KBM-7 (cell line): ENCODE measurements around the gene CEP164.
"Not testable (repeated sequence)": the region's sequence is repeated elsewhere in the genome, so short reads cannot be mapped to it uniquely, and the experiment has no call there.

Source experiments
- DNase-seq: peaks from one replicate; pipeline ENCODE4 v3.0.0-alpha.2; 2015
- in situ Hi-C: fragments of 300-500 bp; cut with MboI; formaldehyde crosslinking; loops from 2 replicates; pipeline ENCODE4 v1.14.3; 2020; ENCODE audit warnings: low sequenced_read_pairs, low pct_unique_long_range_greater_than_20kb, mixed read lengths

The CEP164 gene

DNA sequence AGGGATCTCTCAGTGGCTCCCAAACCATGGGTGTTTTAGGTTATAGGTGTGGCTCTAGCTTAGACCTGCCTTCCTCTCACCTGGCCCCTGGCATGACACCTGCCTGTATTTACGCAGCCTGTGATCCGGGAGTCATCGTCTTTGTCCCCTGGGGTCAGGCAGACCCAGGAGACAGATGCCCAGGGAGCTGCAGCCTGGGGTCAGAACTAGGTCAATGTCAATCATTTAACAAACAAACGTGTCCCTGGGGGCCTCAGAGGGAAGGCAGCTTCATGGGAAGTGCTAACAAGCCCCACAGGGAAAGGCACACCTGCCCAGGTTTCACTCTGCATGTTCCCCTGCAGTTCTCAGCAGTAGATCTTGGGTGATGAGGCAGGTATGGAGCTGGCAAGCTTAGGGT lies 24.6 kb upstream of the CEP164 start:
- no peak for DNase-seq
- in situ Hi-C loops, result no loop called here

DNA sequence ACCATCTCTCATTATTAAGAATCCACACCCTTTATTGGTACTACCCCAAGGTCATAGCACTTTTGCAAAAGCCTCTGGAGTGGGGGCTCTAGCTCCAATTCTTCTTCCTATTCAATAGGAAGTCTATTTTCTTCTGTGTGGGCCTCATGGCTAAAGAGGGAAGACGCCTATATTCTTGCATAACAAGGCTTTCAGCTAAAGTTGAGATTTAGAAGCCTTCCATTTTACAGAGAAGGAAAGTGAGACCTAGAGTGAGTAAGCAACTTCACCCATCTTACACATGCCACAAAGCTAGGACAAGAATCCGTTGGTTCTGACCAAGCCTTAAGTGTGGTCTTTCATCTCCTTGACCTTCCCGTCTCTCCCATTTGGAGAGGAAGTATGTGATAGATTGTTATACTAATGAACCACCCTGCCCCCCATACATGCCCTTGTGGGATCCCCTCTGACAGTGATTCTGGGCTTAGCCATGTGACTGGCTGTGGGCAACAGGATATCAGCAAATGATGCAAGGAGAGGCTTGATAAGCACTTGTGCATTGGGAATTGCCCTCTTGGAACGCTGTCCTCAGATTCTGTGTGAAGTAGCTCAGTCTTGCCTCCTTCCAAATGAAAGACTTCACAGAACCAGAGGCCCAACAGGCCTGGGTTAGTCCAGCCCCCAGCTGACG lies 23.9 kb upstream of the CEP164 start:
- in situ Hi-C loops, result no loop called here
- no peak for DNase-seq

DNA sequence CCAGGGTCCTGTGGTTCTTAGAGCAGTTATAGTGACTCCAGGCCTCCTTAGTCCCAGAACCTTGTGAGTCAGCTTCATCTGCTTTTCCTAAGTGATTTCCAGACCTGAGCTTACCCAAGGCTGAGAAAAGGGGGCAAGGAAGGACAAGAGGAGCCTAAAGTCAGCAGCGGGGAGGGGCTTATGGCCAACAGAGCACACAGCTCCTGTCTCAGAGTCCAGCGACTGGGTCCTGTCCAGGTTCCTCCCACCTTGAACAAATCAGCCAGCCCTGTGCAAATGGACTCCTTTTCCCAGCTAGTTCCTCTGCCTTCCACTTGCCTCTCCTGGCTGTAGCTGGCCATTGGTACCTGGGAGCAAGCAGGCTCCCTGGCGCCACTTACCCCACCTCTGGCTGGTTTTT lies 22.5 kb upstream of the CEP164 start:
- in situ Hi-C loops, result no loop called here
- DNase-seq, result no peak

DNA sequence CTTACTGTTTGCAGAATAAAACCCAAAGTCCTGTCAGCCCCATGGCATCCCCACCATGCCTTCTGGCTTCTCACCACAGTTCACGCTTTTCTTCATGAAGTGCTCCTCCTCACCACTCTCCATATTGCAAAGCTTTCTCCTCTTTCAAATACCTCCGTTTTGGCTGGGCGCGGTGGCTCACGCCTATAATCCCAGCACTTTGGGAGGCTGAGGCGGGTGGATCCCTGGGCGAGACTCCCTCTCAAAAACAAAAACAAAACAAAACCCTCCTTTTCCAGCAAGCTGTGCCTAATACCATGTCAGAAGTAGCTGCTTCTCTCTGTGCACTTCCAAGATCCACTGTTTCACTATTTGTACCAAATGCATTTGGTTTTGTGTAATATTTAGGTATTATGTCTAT lies 18.3 kb upstream of the CEP164 start:
- in situ Hi-C loops, result no loop called here
- DNase-seq, result no peak

DNA sequence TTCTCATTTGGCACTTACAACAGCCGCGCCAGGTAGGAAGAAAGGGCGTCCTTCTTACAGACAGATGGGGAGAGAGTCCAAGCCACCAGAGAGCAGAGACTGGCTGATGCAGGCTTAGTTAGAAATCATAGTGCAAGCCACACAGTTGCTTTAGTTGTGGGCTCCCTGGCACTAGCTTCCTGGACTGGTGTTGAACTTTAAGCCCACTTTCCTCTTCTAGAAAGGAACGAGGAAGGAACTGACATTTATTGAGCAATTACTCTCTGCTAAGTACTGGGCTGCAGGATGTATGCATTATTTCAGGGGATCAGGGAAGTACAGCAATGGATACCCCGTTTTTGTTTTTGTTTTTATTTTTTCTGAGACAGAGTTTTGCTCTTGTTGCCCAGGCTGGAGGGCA lies 14.6 kb upstream of the CEP164 start:
- in situ Hi-C loops, result no loop called here
- peak; percentile 31 for DNase-seq

DNA sequence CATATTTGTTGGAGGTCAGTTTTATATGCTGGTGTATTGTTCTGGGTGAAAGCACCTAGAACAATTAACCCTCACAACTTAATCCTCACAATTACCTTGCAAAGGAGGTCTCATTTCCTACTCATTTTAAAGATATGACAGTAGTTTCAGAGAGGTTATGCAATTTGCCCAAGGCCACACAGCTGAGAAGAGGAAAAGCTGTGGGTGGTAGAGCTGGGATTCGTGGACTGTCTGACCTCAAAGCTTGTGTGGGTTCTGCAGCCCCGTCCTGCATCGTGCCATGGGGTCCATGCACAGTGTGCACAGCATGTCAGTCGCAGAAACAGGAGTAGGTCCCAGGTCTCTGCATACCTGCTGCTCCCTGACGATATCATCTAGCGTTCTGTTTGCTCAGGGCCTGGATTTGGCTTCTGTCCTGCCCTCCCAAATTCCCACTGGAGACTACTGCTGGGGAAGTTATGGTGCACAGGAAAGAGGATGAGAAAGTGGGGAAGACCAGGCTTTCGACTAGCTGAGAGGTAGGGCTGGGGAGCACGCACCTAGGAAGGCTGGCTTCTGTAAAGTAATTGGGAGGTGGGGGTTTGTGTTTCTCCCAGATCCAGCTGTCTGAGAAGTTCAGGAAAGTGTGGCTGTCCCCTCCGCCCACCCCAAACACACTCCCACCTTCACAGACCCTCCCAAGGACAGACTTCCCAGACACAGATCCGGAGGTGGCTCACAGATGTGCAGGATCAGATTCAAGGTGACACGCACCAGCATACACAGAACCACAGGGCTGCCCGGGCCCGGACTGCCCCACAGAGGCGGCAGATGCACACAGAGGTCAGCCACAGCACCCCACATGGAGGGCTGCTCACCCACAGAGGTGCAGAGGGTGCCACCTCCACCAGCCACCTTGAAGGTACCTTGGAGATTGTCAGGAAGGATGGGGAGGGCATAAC lies 13.6 kb upstream of the CEP164 start:
- no peak for DNase-seq

DNA sequence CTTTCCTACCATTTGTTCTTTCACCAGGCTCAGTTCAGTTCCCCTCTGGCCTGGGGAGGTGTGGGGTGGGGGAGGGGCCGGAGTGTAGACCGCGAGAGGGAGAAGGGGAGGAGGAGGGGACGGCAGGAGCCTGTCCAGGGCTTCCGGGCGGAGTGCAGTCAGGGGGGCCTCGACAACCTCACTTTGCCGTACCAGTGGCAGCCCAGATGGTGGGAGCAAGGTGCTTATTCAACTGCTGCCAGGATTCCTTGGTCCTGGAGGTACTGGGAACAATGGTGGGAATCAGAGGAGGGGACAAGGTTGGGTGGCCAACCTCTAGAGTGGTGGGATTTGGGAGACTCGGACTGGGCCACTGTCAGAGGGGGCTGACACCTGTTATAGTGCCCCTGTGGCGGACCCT lies 12.8 kb upstream of the CEP164 start:
- DNase-seq, result peak; percentile 62
- in situ Hi-C loops, result no loop called here

More for the DNA sequence above, 13.6 kb upstream of the CEP164 start:
- in situ Hi-C loops, result no loop called here

DNA sequence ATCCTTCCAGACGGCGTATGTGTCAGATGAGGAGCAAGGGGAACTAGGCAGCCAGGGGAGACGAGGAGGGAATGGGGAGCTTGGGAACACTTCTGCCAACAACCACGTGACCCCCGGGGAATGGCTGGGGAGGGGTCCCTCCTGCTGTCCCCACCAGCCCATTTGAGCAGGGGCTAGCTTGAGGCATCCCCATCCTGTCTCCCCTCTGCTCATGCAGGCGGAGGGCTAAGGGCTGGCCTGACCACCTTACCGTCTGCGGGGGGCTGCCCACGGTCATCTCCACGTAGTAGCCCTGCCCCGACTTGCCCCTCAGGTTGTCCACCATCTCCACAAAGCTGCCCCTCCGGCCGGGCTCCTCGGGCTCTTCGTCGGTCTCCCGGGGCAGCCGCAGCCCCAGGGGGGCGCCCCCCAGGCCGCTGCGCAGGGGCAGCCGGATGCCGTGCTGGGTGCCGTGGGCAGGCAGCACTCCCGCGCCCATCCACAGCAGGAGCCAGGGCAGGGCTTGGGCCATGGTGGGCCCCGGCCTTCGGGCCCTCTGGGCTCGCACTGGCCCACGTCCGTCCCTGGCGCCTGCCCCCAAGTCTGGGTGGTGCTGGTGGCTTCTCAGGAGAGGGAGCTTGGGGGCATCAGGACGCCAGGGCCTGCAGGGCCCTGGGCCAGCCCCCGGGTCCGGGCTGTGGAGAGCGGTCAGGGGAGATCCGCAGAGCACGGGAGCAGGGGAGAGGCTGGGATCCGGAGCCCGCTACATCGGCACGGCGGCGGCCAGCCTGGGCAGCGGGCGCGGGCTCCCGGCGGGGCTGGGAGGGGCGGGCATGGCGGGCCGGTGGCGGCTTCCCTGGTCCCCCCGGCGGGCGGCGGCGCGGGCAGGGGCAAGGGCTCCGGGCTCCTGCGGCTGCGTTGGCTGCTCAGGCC lies 12.1 kb upstream of the CEP164 start:
- in situ Hi-C loops, result no loop called here
- DNase-seq, result no peak

DNA sequence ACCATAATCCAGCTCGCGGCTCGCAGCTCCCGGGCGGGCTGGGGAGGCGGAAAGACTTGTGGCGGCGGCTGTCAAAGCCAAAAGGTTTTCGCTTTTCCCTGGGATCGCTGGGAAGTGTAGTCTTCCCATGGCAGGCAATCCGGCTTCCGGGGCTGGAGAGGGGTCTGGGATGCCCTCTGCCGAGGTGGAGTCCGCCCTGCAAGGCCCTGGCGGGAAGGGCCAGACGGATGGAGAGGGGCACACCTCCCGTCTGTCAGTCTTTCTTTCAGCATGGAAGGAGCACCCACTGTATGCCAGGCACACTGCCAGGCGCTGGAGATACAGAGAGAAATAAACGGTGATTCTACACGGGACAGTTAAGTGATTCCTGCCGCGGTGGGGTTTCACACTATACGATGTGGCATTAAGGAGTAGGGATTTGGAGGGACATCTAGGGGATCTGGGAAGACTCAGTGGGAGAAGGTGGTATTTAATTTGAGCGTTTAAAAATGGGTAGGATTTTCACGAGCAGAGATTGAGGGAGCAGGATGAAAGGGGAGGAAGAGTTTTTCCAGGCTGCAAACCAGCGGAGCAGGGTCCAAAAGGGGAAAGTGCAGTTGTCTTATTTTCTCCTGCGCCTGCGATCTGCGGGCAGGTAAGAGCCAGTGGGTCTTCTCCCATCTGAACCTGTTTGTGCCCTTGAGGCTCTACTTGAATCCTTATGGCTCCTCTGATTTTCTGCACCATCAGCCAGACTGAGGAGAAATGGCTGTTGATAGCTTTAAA lies 11.3 kb upstream of the CEP164 start, which contains the start of gene BACE1:
BACE1 (minus strand) TSS at position 60 of the 765 bp plus-strand sequence. CDS start 461 bp downstream, outside the sequence.
- DNase-seq, result peak; percentile 84
- in situ Hi-C loops, result no loop called here

DNA sequence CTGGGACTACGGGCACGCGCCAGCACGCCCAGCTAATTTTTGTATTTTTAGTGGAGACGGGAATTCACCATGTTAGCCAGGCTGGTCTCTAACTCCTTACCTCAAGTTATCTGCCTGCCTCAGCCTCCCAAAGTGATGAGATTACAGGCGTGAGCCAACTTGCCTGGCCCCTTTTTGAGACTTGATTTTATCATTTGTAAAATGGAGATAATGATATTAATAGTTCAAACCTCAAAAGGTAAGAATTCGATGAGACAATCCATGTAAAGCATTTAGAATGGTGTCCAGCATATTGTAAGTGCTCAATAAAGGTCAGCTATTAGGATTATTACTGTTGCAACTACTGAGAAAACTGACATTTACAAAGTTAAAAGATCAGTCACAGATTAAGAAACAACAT lies 8.9 kb upstream of the CEP164 start:
- DNase-seq, result no peak
- in situ Hi-C loops, result no loop called here

DNA sequence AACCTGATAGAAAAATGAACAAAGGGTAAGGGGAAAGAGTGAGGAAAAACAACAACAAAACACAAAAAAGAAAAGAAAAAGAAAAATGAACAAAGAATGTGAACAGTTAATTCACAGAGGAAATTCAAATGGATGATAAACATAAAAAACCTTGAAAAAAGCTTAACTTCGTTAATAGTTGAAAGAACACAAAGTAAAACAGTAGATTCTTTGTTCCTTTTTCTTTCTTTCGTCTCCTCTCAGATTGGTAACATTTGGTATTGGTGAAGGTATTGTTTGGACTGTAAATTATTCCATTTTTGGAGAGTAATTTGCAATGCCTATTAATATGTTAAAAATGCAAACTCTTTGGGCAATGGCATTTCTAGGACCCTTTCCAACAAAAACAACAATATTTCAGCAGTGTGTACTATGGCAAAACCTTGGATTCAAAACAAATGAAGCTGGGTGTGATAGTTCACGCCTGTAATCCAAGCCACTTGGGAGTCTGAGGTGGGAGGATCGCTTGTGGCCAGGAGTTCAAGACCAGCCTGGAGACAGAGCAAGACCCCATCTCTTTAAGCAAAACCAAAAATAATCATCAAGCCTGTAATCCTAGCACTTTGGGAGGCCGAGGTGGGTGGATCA lies 8.3 kb upstream of the CEP164 start:
- in situ Hi-C loops, result no loop called here
- DNase-seq, result no peak

DNA sequence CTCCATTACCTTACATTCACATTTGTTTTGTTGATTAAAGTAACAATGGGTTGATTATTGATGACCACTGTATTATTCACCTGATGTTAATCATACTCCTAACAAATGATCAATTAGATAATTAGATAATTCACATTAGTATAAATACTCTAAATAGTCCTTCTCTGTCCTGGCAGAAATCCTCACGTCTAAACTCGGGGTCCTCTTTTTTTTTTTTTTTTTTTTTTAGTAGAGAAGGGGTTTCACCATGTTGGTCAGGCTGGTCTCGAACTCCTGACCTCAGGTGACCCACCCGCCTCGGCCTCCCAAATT lies 443 bp upstream of the CEP164 start:
- in situ Hi-C loops, DNase-seq: not testable (repeated sequence)

DNA sequence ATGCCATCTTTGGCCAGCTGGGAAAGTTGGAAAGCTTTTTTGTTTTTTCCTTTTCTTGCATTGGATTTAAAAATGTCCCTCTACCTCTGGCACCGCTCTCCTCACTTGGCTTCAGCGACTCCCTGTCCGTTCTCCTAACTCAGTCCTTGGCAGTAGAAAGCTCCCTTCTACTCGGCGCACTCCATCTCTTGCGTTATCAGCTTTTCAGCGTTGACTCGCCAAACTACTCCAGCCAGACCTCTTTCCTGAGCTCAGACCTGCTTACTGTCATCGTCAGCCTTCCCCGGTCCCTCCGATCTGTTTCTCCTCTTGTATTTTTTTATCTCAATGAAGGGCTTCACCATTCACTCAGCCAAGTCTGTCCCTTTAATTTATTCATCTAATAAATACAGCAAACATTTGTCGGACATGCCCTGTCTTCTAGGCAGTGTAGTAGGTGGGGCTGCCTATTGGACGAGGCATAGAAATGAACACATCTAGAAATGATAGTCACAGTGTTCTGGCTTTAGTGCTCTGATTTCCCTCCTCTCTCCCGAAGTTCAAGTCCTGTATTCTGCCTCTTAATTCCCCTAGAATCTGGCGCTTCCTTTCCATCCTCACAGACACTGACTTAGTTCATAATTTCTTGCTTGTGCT lies 839 bp downstream of the CEP164 start:
- in situ Hi-C loops, result no loop called here
- no peak for DNase-seq

DNA sequence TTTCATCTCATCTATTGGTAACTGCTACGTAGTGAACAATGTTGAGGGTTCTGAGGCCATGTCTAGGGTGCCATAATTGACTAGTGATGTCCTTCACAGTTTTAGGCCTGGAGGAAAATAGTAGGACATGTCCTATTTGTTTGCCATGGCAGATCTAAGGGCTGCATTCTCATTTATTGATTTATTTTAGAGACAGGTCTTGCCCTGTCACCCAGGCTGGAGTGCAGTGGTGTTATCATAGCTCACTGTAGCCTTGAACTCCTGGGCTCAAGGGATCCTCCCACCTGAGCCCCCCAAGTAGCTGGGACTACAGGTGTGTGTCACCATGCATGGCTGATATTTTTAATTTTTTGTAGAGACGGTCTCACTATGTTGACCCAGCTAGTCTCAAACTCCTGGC lies 5.2 kb downstream of the CEP164 start:
- no peak for DNase-seq
- in situ Hi-C loops, result no loop called here

DNA sequence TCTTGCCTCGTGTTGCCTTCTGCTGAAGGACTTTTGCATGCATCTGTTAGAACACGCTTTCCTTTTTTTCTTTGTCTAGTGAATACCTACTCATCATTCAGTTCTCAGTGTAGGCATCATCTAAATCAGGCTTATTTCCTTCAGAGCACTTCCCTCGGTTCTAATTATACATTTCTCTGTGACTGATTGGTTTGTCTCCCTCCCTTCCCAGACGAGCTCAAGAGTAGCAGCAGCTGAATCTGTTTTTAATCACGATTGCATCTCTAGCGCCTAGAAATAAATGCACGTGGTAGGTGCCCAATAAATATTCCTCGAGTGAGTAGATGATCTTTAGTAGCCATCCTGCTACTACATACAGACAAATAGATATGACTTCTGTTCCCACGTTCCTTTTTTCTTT lies 6.3 kb downstream of the CEP164 start:
- DNase-seq, result no peak
- in situ Hi-C loops, result no loop called here

DNA sequence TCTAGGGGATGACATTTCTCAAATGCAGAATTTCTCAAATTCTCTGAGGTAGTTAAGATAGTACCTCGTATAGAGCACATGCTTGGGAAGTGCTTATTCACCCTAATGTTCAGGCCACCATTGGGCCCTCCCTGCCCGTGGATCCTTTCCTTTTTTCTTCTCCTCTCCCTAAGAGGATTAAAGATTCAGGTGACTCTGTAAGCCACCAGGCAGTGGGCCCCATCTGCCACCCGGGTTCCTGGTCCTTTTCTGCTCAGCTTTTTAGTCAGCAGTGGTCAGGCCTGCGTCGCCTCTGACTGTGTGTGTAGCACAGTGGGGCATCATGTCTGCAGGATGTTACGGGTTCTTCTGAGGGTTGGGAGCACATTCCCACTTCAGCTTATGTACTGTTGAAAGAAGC lies 7.2 kb downstream of the CEP164 start:
- in situ Hi-C loops, result no loop called here
- no peak for DNase-seq

DNA sequence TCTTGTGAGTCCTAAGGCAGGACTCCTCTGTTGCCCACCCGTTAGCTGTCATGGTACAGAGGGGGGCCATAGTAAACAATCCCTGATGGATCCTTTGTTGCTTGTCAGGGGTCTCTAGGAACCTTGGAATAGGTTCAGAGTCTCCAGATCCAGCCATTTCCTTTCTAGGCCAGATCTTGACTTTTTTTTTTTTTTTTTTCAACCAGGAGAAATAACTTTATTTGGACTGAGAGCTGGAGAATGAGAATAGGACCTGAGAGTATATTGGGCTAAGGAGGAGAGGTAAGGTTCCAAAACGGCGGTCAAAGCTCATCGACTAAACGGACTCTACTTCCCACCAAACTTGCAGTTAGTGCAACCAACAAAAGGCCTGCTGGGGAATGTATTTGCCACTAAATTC lies 7.7 kb downstream of the CEP164 start:
- in situ Hi-C loops, result no loop called here

DNA sequence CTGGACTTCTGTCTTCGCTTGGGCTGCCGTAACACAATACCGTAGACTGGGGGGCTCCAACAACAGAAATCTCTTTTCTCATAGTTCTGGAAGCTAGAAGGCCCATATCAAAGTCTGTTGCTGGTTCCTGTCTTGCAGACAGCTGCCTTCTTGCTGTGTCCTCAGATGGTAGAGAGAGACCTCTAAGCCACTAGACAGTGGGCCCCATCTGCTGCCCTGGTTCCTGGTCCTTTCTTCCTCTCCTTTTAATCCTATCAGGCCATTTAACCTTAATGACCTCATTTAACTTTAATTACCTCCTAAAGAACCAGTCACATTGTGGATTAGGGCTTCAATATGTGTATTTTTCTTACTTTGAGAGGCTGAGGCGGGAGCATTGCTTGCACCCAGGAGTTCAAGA lies 9.4 kb downstream of the CEP164 start:
- no peak for DNase-seq
- in situ Hi-C loops, result no loop called here

More for the DNA sequence above, 7.7 kb downstream of the CEP164 start:
- DNase-seq, result no peak
